Muscle of back (tissue), 11 donors: ENCODE measurements around the gene CD300A. TPM values are rescaled to one million over a fixed set of nuclear protein-coding genes. Genes with fewer than 3 reads are reported as not detected.

Experiments used
- DNase-seq, 3 donors: peaks; one replicate each; pipeline versions ENCODE4 v3.0.0 to v3.0.0-alpha.2; 2013
- polyA plus RNA-seq, 10 donors: library from polyadenylated mRNA; unstranded; fragments of 120-200 nt; gene quantifications; one replicate each; pipeline ENCODE4 v1.2.1, GENCODE V29; 2013; ENCODE audit not compliant: insufficient read length in 10 of 10

Gene CD300A
- polyA plus RNA-seq, 10 donors: 1.8 to 3.5 (median 2.2) TPM

GRCh38 chr17:74439691-74440567, 26.5 kb upstream of the CD300A start:
- DNase-seq: no peak

GRCh38 chr17:74441537-74441936, 24.9 kb upstream of the CD300A start:
- DNase-seq: no peak

- no peak for DNase-seq
These were observed 24.2 kb upstream of the CD300A start for GRCh38 chr17:74442291-74442669.

GRCh38 chr17:74442670-74443515, 23.5 kb upstream of the CD300A start:
- DNase-seq: peak; percentile 64 to 87 (median 86)

- DNase-seq: no peak
These were observed 22.7 kb upstream of the CD300A start for GRCh38 chr17:74443516-74444296.

GRCh38 chr17:74444406-74444805, 22.0 kb upstream of the CD300A start:
- peak in 1 of 3 donors; percentile 50 for DNase-seq

GRCh38 chr17:74445158-74445557, 21.3 kb upstream of the CD300A start:
- DNase-seq: peak in 1 of 3 donors; percentile 58

- DNase-seq: peak in 1 of 3 donors; percentile 65
These were observed 19.6 kb upstream of the CD300A start for GRCh38 chr17:74446551-74447500.

GRCh38 chr17:74447628-74448159, 18.7 kb upstream of the CD300A start:
- no peak for DNase-seq

GRCh38 chr17:74448756-74449155, 17.7 kb upstream of the CD300A start:
- no peak for DNase-seq

- no peak for DNase-seq
These were observed 17.1 kb upstream of the CD300A start for GRCh38 chr17:74449306-74449705.

GRCh38 chr17:74449773-74450172, 16.7 kb upstream of the CD300A start:
- no peak for DNase-seq

- no peak for DNase-seq
These were observed 16.2 kb upstream of the CD300A start for GRCh38 chr17:74450231-74450630.

- no peak for DNase-seq
These were observed 15.5 kb upstream of the CD300A start for GRCh38 chr17:74450925-74451403.

GRCh38 chr17:74451557-74451956, 14.9 kb upstream of the CD300A start:
- no peak for DNase-seq

- peak in 1 of 3 donors; percentile 78 for DNase-seq
These were observed 14.2 kb upstream of the CD300A start for GRCh38 chr17:74452033-74452840.

GRCh38 chr17:74452841-74453661, 13.4 kb upstream of the CD300A start:
- DNase-seq: peak in 1 of 3 donors; percentile 42

GRCh38 chr17:74453665-74454196, 12.7 kb upstream of the CD300A start:
- DNase-seq: no peak
